ENCODE measurements around the gene STEAP1.

GRCh38 chr7:90173127-90173844, 19.0 kb downstream of the STEAP1 start:
- TF ChIP-seq CTCF (IDR thresholded peaks at IDR 0.05): no peak
- TF ChIP-seq POLR2AphosphoS5 (IDR thresholded peaks at IDR 0.05; ENCODE audit: low read depth, low read length): no peak
- TF ChIP-seq REST (IDR thresholded peaks at IDR 0.05; ENCODE audit: insufficient read depth in 1 of 2, low read depth in 2 of 2, low read length in 1 of 2): no peak

All from Panc1 (cell line).